Subcutaneous adipose tissue (tissue), 4 donors: ENCODE data around the gene SMIM20. TPM values are rescaled to one million over a fixed set of nuclear protein-coding genes. Genes with fewer than 3 reads are reported as not detected.

Experiments used
- total RNA-seq, 4 donors: library from RNA; depleted of rRNA; stranded (reverse); fragments of >200 nt; gene quantifications; one replicate each; pipeline ENCODE4 v1.1.0, GENCODE V29; 2016
- TF ChIP-seq, protein P1 (sequence below): fragments of 450-650 bp; IDR thresholded peaks from one replicate; pipeline ENCODE4 v1.5.1; 2016; ENCODE audit warnings: low read depth, mild to moderate bottlenecking, control low read depth, antibody characterized with exemption, moderate library complexity

SMIM20 gene
- total RNA-seq, 4 donors from 2014 or later = 27.3 to 47.8 (median 34.7) TPM

DNA sequence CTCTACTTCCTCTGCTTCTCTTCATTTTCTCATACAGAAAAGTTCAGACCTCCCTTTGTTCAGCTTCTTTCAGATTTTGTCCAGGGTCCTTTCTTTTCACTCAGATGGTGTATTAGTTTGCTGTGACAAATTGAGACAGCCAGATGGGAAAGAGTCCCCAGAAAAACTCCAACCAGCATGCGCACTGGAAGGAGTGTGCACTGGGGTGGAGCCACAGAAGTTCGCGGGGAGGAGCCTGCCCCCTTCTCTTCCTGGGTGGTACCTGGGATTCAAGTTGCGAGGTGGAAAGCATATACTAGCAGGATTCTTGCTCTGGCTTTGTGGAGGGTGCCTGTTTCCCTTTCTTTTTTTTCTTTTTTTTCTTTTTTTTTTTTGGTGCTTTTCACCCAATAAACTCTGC is 51.6 kb downstream of the SMIM20 start:
- TF ChIP-seq, protein P1, sequence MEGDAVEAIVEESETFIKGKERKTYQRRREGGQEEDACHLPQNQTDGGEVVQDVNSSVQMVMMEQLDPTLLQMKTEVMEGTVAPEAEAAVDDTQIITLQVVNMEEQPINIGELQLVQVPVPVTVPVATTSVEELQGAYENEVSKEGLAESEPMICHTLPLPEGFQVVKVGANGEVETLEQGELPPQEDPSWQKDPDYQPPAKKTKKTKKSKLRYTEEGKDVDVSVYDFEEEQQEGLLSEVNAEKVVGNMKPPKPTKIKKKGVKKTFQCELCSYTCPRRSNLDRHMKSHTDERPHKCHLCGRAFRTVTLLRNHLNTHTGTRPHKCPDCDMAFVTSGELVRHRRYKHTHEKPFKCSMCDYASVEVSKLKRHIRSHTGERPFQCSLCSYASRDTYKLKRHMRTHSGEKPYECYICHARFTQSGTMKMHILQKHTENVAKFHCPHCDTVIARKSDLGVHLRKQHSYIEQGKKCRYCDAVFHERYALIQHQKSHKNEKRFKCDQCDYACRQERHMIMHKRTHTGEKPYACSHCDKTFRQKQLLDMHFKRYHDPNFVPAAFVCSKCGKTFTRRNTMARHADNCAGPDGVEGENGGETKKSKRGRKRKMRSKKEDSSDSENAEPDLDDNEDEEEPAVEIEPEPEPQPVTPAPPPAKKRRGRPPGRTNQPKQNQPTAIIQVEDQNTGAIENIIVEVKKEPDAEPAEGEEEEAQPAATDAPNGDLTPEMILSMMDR = no peak

DNA sequence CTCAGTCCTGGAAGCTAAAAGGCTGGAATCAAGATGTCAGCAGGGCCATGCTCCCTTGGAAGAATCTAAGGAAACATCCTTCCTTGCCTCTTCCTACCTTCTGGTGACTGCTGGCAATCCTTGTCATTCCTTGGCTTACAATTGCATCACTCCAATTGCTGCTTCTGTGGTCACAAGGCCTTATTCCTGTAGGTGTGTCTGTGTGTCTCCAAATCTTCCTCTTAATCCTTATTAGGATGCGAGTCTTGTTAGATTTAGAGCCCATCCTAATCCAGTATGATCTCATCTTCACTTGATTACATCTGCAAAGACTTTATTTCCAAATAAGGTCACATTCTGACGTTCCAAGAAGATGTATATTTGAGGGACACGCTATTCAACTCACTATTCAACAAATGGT is 52.2 kb downstream of the SMIM20 start:
- TF ChIP-seq, protein P1 = no peak

DNA sequence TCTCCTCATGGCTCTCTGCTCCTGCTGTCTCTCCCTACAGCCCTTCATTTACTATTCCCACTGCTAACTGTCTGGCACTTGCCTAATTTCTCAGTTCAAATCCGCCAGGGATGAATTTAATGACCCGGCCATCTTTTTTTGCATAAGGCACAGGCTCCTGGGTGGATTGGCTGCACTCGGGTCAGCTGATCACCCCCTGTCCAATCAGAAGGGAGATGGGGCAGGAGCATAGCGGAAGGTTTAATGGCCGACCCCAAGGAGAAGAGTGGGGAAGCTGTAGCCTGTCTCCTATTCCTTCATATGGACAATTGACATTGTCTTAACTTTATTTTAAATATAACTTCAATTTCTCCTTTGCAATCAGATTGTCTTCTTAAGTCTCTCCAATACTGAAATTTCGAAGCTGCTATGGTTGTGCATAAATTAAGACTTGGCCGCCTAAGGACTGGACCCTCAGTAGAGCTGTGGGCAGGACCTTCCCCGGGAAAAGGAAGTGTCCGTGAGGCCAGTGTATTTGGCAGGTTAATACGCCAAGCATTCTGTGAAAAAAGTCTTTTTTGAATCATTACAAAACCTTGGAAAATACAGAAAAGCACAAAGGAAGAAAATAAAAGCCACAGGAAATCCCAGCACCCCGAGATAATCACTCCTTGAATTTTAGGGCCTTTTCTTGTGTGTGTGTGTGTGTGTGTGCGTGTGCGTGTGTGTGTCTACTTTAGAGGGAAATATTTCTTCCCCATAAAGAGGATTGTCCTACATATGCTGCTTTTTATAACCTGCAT is 55.5 kb downstream of the SMIM20 start:
- TF ChIP-seq, protein P1 = no peak

DNA sequence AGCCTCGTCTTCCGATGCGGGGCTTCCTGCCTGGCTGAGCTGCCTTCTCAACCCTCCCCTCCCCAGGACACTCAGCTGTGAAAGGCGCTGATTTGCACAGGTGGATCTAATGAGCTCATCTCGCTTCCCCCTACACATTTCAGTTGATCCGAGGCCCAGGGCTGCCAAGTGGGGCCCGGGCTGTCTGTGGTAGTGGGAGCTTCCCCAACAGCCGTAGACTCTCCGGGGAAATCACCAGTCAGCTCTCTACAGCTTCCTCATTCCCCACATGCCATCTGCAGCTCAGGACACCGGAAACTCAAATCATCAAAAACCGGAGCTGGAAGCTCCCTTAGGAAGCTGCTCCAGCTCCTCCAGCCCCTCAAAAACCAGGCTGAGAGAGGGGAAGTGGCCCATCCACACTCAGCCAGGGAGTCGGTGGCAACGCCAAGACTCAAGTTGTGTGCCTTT is 56.2 kb downstream of the SMIM20 start:
- TF ChIP-seq, protein P1 = no peak

DNA sequence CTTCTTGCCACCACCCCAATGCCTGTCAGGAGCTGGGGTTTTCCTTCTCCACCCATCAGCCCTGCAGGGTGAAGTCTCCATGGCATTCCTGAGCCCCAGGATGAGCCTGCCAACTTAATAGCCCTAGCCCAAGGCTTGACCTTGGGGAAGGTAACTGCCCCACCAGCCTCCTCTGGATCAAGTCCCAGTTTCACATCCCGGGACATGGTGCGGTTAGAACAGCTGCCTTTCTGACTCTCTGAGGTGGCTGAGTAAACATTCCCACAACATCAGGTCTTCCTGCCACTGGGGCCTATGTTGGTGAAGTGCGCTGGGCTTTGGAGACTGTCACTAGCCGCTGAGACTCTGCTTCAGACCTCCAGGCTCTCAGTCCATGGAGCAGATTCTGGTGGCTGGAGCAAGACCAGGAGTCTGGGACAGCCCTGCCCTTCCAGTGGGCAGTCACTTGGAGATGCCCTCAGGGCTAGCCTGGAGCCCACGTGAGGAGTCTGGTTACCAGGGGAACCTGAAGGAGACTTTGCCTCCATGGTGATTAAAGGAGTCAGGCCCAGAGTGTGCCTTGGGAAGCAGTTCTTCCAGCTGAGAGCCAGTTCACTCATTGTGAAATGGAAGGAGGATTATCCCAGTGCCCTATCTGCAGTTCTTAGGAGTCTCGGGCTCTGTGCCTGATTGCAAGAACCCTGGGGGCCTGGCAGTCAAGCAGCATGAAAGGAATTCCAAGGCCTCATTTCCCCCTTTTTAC is 56.8 kb downstream of the SMIM20 start:
- TF ChIP-seq, protein P1 = no peak

DNA sequence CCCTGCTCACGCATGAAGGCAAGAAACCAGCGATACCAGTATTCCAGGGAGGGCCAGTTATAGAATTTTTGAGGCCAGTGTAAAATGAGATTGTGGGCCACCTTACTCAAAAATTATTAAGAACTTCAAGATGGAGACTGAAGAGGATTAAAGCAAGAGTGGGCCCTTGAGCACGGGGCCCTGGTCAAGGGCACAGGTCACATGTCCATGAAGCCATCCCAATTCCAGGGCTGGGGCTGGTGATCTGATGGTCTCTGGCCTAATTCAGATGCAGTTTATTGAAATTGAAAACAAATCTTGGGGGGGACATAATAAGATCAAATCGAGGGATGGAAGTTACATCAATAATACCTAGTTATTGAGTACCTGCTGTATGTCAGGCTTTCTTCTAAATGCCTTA is 58.3 kb downstream of the SMIM20 start:
- TF ChIP-seq, protein P1 = no peak

DNA sequence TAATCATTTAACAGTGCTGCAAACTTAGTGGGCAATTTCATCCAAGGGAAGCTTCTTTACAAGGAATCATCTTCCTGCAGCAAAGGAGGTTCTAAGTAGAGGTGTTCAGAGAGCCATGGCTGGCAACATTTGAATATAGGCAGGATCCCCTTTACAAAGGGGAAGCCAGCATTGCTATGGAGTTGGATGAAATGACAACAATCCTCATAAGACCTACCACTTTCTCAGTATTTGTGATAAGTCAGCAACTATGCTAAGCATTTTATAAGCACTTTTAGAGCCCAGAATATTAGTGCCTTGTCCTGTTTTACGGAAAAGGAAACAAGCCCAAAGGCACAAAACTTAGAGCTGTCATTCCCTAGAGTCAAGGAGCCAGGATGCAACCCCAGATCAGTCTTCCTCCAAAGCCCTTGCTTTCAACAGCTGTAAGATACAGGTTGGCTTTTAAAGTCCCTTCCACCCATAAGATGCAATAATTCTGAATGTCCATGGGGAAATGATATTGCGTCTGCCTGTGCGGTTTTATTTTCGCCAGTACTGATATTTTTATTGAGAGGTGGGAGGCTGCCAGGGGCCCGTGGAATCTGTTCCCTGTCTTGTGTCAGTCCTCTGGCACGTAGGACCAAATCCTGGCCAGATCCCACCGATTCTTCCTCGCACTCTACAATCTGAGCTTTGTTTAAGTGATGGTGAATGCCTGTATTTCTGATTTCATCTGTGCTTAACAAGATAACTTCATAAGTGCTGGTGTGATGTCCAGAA is 59.1 kb downstream of the SMIM20 start:
- TF ChIP-seq, protein P1 = no peak
